Measurements from ENCODE around the gene HP1BP3.
"Not testable (repeated sequence)": the region's sequence is repeated elsewhere in the genome, so short reads cannot be mapped to it uniquely, and the experiment has no call there.

HP1BP3 gene

GRCh38 chr1:20726118-20726911 lies 60.8 kb downstream of the HP1BP3 start:
- no peak for DNase-seq

- peak; percentile 95 for DNase-seq
These were observed 61.7 kb downstream of the HP1BP3 start for GRCh38 chr1:20725189-20726117.

GRCh38 chr1:20724364-20725188 lies 62.5 kb downstream of the HP1BP3 start:
- DNase-seq: no peak

- DNase-seq: no peak
These were observed 63.4 kb downstream of the HP1BP3 start for GRCh38 chr1:20723537-20724363.

GRCh38 chr1:20723159-20723536 lies 64.0 kb downstream of the HP1BP3 start:
- peak; percentile 54 for DNase-seq

- DNase-seq: no peak
These were observed 65.7 kb downstream of the HP1BP3 start for GRCh38 chr1:20721117-20722061.

- no peak for DNase-seq
These were observed 66.4 kb downstream of the HP1BP3 start for GRCh38 chr1:20720631-20721091.

GRCh38 chr1:20719871-20720620 lies 67.1 kb downstream of the HP1BP3 start:
- no peak for DNase-seq

- DNase-seq: no peak
These were observed 67.8 kb downstream of the HP1BP3 start for GRCh38 chr1:20719261-20719660.

- not testable (repeated sequence) for DNase-seq
These were observed 68.7 kb downstream of the HP1BP3 start for GRCh38 chr1:20718343-20718882.

GRCh38 chr1:20717452-20718342 lies 69.4 kb downstream of the HP1BP3 start, which contains the start of gene KIF17:
Gene KIF17 (minus strand): TSS chr1:20718007. CDS start chr1:20717706, 301 bp downstream.
- peak; percentile 46 for DNase-seq

GRCh38 chr1:20716232-20716631 lies 70.9 kb downstream of the HP1BP3 start:
- DNase-seq: no peak

- DNase-seq: no peak
These were observed 71.7 kb downstream of the HP1BP3 start for GRCh38 chr1:20715406-20715805.

- no peak for DNase-seq
These were observed 73.7 kb downstream of the HP1BP3 start for GRCh38 chr1:20713440-20713839.

GRCh38 chr1:20712215-20712577 lies 74.9 kb downstream of the HP1BP3 start:
- DNase-seq: no peak

- no peak for DNase-seq
These were observed 75.6 kb downstream of the HP1BP3 start for GRCh38 chr1:20711285-20712214.
